ENCODE data around the gene RASSF3. TPM values are rescaled to one million over a fixed set of nuclear protein-coding genes. Genes with fewer than 3 reads are reported as not detected.

The RASSF3 gene
- polyA plus RNA-seq, 1 donor from 2014 or later: 0.06 TPM

- no peak for TF ChIP-seq TAF1 (IDR thresholded peaks at IDR 0.05; ENCODE audit: low read depth)
- no peak for TF ChIP-seq RAD21 (conservative IDR thresholded peaks at IDR 0.05)
- TF ChIP-seq EP300 (conservative IDR thresholded peaks at IDR 0.05; ENCODE audit: poor library complexity, severe bottlenecking): no peak
- TF ChIP-seq, protein P1, sequence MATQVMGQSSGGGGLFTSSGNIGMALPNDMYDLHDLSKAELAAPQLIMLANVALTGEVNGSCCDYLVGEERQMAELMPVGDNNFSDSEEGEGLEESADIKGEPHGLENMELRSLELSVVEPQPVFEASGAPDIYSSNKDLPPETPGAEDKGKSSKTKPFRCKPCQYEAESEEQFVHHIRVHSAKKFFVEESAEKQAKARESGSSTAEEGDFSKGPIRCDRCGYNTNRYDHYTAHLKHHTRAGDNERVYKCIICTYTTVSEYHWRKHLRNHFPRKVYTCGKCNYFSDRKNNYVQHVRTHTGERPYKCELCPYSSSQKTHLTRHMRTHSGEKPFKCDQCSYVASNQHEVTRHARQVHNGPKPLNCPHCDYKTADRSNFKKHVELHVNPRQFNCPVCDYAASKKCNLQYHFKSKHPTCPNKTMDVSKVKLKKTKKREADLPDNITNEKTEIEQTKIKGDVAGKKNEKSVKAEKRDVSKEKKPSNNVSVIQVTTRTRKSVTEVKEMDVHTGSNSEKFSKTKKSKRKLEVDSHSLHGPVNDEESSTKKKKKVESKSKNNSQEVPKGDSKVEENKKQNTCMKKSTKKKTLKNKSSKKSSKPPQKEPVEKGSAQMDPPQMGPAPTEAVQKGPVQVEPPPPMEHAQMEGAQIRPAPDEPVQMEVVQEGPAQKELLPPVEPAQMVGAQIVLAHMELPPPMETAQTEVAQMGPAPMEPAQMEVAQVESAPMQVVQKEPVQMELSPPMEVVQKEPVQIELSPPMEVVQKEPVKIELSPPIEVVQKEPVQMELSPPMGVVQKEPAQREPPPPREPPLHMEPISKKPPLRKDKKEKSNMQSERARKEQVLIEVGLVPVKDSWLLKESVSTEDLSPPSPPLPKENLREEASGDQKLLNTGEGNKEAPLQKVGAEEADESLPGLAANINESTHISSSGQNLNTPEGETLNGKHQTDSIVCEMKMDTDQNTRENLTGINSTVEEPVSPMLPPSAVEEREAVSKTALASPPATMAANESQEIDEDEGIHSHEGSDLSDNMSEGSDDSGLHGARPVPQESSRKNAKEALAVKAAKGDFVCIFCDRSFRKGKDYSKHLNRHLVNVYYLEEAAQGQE (IDR thresholded peaks at IDR 0.05; ENCODE audit: borderline replicate concordance): no peak
- TF ChIP-seq CTCF (IDR thresholded peaks at IDR 0.05; ENCODE audit: poor library complexity, severe bottlenecking): no peak
- no peak for TF ChIP-seq MXI1 (conservative IDR thresholded peaks at IDR 0.05; ENCODE audit: poor library complexity, severe bottlenecking)
- no peak for TF ChIP-seq POLR2AphosphoS5 (IDR thresholded peaks at IDR 0.05)
- Histone ChIP-seq H3K4me3 (ENCODE audit: low read length) (no peak overlapping the region), H3K27ac (ENCODE audit: low read length) (no peak overlapping the region), H3K9me2 (ENCODE audit: insufficient read depth, low read length) (no peaks in the 10 kb centered on the region), H3K4me2 (ENCODE audit: low read length) (no peak overlapping the region), H4K20me1 (ENCODE audit: insufficient read depth) (no peaks in the 10 kb centered on the region), H3K9me3 (ENCODE audit: low read length) (no peaks in the 10 kb centered on the region), H3K9ac (ENCODE audit: low read length) (no peak overlapping the region), H2AFZ (ENCODE audit: low read depth, low read length) (no peak overlapping the region), H3K79me2 (replicated peaks; ENCODE audit: insufficient read depth, low read length) (no peaks in the 10 kb centered on the region), H3K36me3 (ENCODE audit: insufficient read depth, low read length) (no peaks in the 10 kb centered on the region), H3K27me3 (ENCODE audit: insufficient read depth, low read depth, low read length) (no peaks in the 10 kb centered on the region), H3F3A (ENCODE audit: insufficient read depth, low read length, poor library complexity, severe bottlenecking) (no peaks in the 10 kb centered on the region)
Observed at GRCh38 chr12:64707362-64707761, 97.1 kb downstream of the RASSF3 start.

- H3K9ac ChIP-seq (ENCODE audit: low read length): no peak overlapping the region
- H3K9me3 ChIP-seq (ENCODE audit: low read length): no peaks in the 10 kb centered on the region
- no peak overlapping the region for H2AFZ ChIP-seq (ENCODE audit: low read depth, low read length)
- H3K9me2 ChIP-seq (ENCODE audit: insufficient read depth, low read length): no peaks in the 10 kb centered on the region
- H3F3A ChIP-seq (ENCODE audit: insufficient read depth, low read length, poor library complexity, severe bottlenecking): no peaks in the 10 kb centered on the region
- no peaks in the 10 kb centered on the region for H4K20me1 ChIP-seq (ENCODE audit: insufficient read depth)
- TF ChIP-seq CTCF (IDR thresholded peaks at IDR 0.05; ENCODE audit: poor library complexity, severe bottlenecking) (no peak), RAD21 (conservative IDR thresholded peaks at IDR 0.05) (no peak), MXI1 (conservative IDR thresholded peaks at IDR 0.05; ENCODE audit: poor library complexity, severe bottlenecking) (no peak), EZH2 (IDR thresholded peaks at IDR 0.05; ENCODE audit: borderline replicate concordance, insufficient read depth, low read length, poor library complexity, severe bottlenecking) (no peak), POLR2AphosphoS5 (IDR thresholded peaks at IDR 0.05) (no peak), TAF1 (IDR thresholded peaks at IDR 0.05; ENCODE audit: low read depth) (no peak), SMC3 (conservative IDR thresholded peaks at IDR 0.05; ENCODE audit: poor library complexity) (no peak), EP300 (conservative IDR thresholded peaks at IDR 0.05; ENCODE audit: poor library complexity, severe bottlenecking) (no peak)
- TF ChIP-seq, protein P1 (IDR thresholded peaks at IDR 0.05; ENCODE audit: borderline replicate concordance): no peak
- no peak overlapping the region for H3K27ac ChIP-seq (ENCODE audit: low read length)
- H3K36me3 ChIP-seq (ENCODE audit: insufficient read depth, low read length): no peaks in the 10 kb centered on the region
- H3K4me3 ChIP-seq (ENCODE audit: low read length): no peak overlapping the region
- no peak overlapping the region for H3K4me2 ChIP-seq (ENCODE audit: low read length)
- H3K79me2 ChIP-seq (replicated peaks; ENCODE audit: insufficient read depth, low read length): no peaks in the 10 kb centered on the region
- H3K27me3 ChIP-seq (ENCODE audit: insufficient read depth, low read depth, low read length): no peaks in the 10 kb centered on the region
Observed at GRCh38 chr12:64707926-64708325, 97.6 kb downstream of the RASSF3 start.

Data from neural cell (in vitro differentiated cells).